ENCODE measurements around the gene TOP1. TPM values are rescaled to one million over a fixed set of nuclear protein-coding genes. Genes with fewer than 3 reads are reported as not detected.

TOP1 gene
- total and polyA plus RNA-seq, 9 of the 15 experiments (the other 6 are each of a cell fraction or from before 2014, with no cell fraction given), result 26.4 to 127 (median 39.6) TPM

- TF ChIP-seq AFF1 (IDR thresholded peaks at IDR 0.05; ENCODE audit: low read depth in 1 of 2, partially characterized antibody in 2 of 2) (no peak), SMAD1 (IDR thresholded peaks at IDR 0.05; ENCODE audit: low read depth, low read length, partially characterized antibody) (no peak), RAD51 (IDR thresholded peaks at IDR 0.05; ENCODE audit: borderline replicate concordance, low read depth) (no peak), YY1 (IDR thresholded peaks at IDR 0.05; ENCODE audit: borderline replicate concordance in 1 of 3, control insufficient read depth in 1 of 3, extremely low read depth in 1 of 3, insufficient read depth in 3 of 3, insufficient read length in 1 of 3, insufficient replicate concordance in 2 of 3, low read depth in 1 of 3, low read length in 2 of 3) (no peak), ZNF347 (CRISPR knock-in tag; IDR thresholded peaks at IDR 0.05; ENCODE audit: low read depth) (no peak), NCOA4 (IDR thresholded peaks at IDR 0.05; ENCODE audit: partially characterized antibody) (no peak), SMARCA5 (IDR thresholded peaks at IDR 0.05) (no peak), CREB3L1 (IDR thresholded peaks at IDR 0.05; ENCODE audit: borderline replicate concordance, low read depth) (no peak), SNAPC5 (CRISPR knock-in tag; IDR thresholded peaks at IDR 0.05) (no peak), ZNF436 (CRISPR knock-in tag; IDR thresholded peaks at IDR 0.05) (no peak), SNRNP70 (optimal IDR thresholded peaks at IDR 0.05; ENCODE audit: low read depth, low read length) (no peak), BCLAF1 (IDR thresholded peaks at IDR 0.05; ENCODE audit: borderline replicate concordance in 1 of 2, control insufficient read depth in 1 of 2, low read depth in 2 of 2, low read length in 1 of 2) (no peak), MXI1 (IDR thresholded peaks at IDR 0.05; ENCODE audit: low read depth, low read length) (no peak), MNT (conservative IDR thresholded peaks at IDR 0.05) (no peak)
These were observed 20.1 kb downstream of the TOP1 start (continued) for GRCh38 chr20:41048461-41049301.
